A673 (cell line): ENCODE data around the gene TRAF3IP1. TPM values are rescaled to one million over a fixed set of nuclear protein-coding genes. Genes with fewer than 3 reads are reported as not detected.
"Not testable (repeated sequence)": the region's sequence is repeated elsewhere in the genome, so short reads cannot be mapped to it uniquely, and the experiment has no call there.

Experiments used
- BruUV-seq: library from RNA; stranded (reverse); fragments of 400-500 nt; replicated peaks from 2 replicates; lab custom pipeline; 2021; lab: Mats Ljungman, UMichigan
- CTCF ChIA-PET: fragments of 300-600 bp; sonication (Branson Sonifier 250); formaldehyde crosslinking; loops from one replicate; lab custom pipeline; 2022; ENCODE audit warnings: antibody characterized with exemption; lab: Charles Lee
- POLR2A ChIA-PET: fragments of 300-600 bp; sonication (Branson Sonifier 250); formaldehyde crosslinking; loops from one replicate; lab custom pipeline; 2022; ENCODE audit warnings: antibody characterized with exemption; ENCODE audit not compliant: low non-redundant PET; lab: Charles Lee
- DNase-seq: peaks from one replicate; pipeline ENCODE4 v3.0.0-alpha.2; 2015; ENCODE audit warnings: low spot score
- H3K27ac ChIP-seq: fragments of 200-600 bp; sonication (generic); 2 replicates; pipeline ENCODE4 v1.5.1; 2016; ENCODE audit warnings: mixed run types, low read depth, mild to moderate bottlenecking, mixed read lengths, antibody characterized with exemption, low read length; ENCODE audit not compliant: poor library complexity, severe bottlenecking
- H3K27me3 ChIP-seq: fragments of 200-600 bp; sonication (generic); replicated peaks from 2 replicates; pipeline ENCODE4 v1.6.1; 2017; ENCODE audit warnings: mixed run types, low read depth, mild to moderate bottlenecking, mixed read lengths, antibody characterized with exemption, low read length; ENCODE audit not compliant: insufficient read depth, poor library complexity
- H3K36me3 ChIP-seq: fragments of 200-600 bp; sonication (generic); 2 replicates; pipeline ENCODE4 v1.6.1; 2016; ENCODE audit warnings: mixed run types, mild to moderate bottlenecking, mixed read lengths, antibody characterized with exemption, low read length; ENCODE audit not compliant: insufficient read depth, poor library complexity, severe bottlenecking
- H3K4me1 ChIP-seq: fragments of 200-600 bp; sonication (generic); 2 replicates; pipeline ENCODE4 v1.6.1; 2017; ENCODE audit warnings: mixed run types, mild to moderate bottlenecking, mixed read lengths, antibody characterized with exemption, low read length; ENCODE audit not compliant: insufficient read depth, poor library complexity, severe bottlenecking
- H3K4me3 ChIP-seq: fragments of 200-600 bp; sonication (generic); 2 replicates; pipeline ENCODE4 v1.5.1; 2016; ENCODE audit warnings: low read depth, mixed run types, mild to moderate bottlenecking, mixed read lengths, low read length; ENCODE audit not compliant: poor library complexity, severe bottlenecking
- H3K9me3 ChIP-seq: fragments of 200-600 bp; sonication (generic); 2 replicates; pipeline ENCODE4 v1.6.1; 2016; ENCODE audit warnings: mixed run types, low read depth, mild to moderate bottlenecking, mixed read lengths, antibody characterized with exemption, low read length; ENCODE audit not compliant: poor library complexity, severe bottlenecking
- CTCF ChIP-seq: fragments of 300-800, 200-600 bp; sonication (generic); conservative IDR thresholded peaks from 2 replicates; pipeline ENCODE4 v1.5.1; 2017; ENCODE audit warnings: low read depth, mild to moderate bottlenecking, antibody characterized with exemption, low read length, moderate library complexity, mixed read lengths
- EZH2 ChIP-seq: fragments of 200-600 bp; sonication (generic); IDR thresholded peaks from 2 replicates; pipeline ENCODE4 v1.6.1; 2017; ENCODE audit warnings: borderline replicate concordance, low read depth, mild to moderate bottlenecking, mixed read lengths, antibody characterized with exemption, low read length; ENCODE audit not compliant: poor library complexity, severe bottlenecking
- intact Hi-C: fragments of 100-400 bp; cut with micrococcal nuclease; formaldehyde crosslinking; loops from one replicate; pipeline ENCODE4 v1.10.0; 2022; ENCODE audit not compliant: unreplicated experiment
- total RNA-seq: library from RNA; stranded (reverse); gene quantifications from 2 replicates; pipeline ENCODE4 v1.2.3, GENCODE V29; 2021

TRAF3IP1 gene
- total RNA-seq, 1 experiment from 2014 or later = 23.0 TPM

GRCh38 chr2:238440331-238440730 lies 120.0 kb downstream of the TRAF3IP1 start:
- Histone ChIP-seq H3K4me3 (no peak overlapping the region), H3K4me1 (no peaks in the 10 kb centered on the region), H3K9me3 (no peaks in the 10 kb centered on the region), H3K27ac (no peak overlapping the region), H3K27me3 (no peaks in the 10 kb centered on the region), H3K36me3 (peaks cover 40% of the 10 kb centered on the region)
- POLR2A ChIA-PET = no interaction called here
- intact Hi-C loops = no loop called here
- CTCF ChIA-PET = no interaction called here
- TF ChIP-seq CTCF (no peak), EZH2 (no peak)
- BruUV-seq = no TSS peak
- no peak for DNase-seq

GRCh38 chr2:238440767-238441166 lies 120.4 kb downstream of the TRAF3IP1 start:
- no peaks in the 10 kb centered on the region for H3K9me3 ChIP-seq
- H3K36me3 ChIP-seq = peaks cover 40% of the 10 kb centered on the region
- H3K27ac ChIP-seq = no peak overlapping the region
- CTCF ChIA-PET = no interaction called here
- H3K27me3 ChIP-seq = no peaks in the 10 kb centered on the region
- H3K4me3 ChIP-seq = no peak overlapping the region
- H3K4me1 ChIP-seq = no peaks in the 10 kb centered on the region
- POLR2A ChIA-PET = no interaction called here
- no peak for DNase-seq
- no peak for TF ChIP-seq EZH2
- TF ChIP-seq CTCF = no peak
- intact Hi-C loops = no loop called here
- no TSS peak for BruUV-seq

GRCh38 chr2:238441262-238442114 lies 121.2 kb downstream of the TRAF3IP1 start:
- Histone ChIP-seq H3K4me1 (no peaks in the 10 kb centered on the region), H3K4me3 (no peak overlapping the region), H3K27ac (no peak overlapping the region), H3K9me3 (no peaks in the 10 kb centered on the region), H3K36me3 (peaks cover 40% of the 10 kb centered on the region), H3K27me3 (no peaks in the 10 kb centered on the region)
- no TSS peak for BruUV-seq
- ChIA-PET CTCF (interaction anchor here (0.6 kb wide), 1 partner anchor 39 kb away, joined by 3 read pairs; no protein-coding TSS in a partner anchor), POLR2A (interaction anchor here (0.6 kb wide), 1 partner anchor 152 kb away, joined by 3 read pairs; no protein-coding TSS in a partner anchor)
- intact Hi-C loops = no loop called here
- no peak for TF ChIP-seq CTCF
- TF ChIP-seq EZH2 = no peak
- peak; percentile 17 for DNase-seq

GRCh38 chr2:238442257-238442656 lies 121.9 kb downstream of the TRAF3IP1 start:
- DNase-seq, H3K27me3 ChIP-seq, H3K4me3 ChIP-seq, CTCF ChIA-PET, H3K27ac ChIP-seq, H3K9me3 ChIP-seq, intact Hi-C loops, BruUV-seq, H3K4me1 ChIP-seq: not testable (repeated sequence)
- POLR2A ChIA-PET = interaction anchor here (0.6 kb wide), 1 partner anchor 153 kb away, joined by 3 read pairs; no protein-coding TSS in a partner anchor
- H3K36me3 ChIP-seq = peaks cover 46% of the 10 kb centered on the region
